ENCODE measurements around the gene LAMB4. TPM values are rescaled to one million over a fixed set of nuclear protein-coding genes. Genes with fewer than 3 reads are reported as not detected.

The LAMB4 gene
- total RNA-seq, 1 donor from 2014 or later: not detected

DNA sequence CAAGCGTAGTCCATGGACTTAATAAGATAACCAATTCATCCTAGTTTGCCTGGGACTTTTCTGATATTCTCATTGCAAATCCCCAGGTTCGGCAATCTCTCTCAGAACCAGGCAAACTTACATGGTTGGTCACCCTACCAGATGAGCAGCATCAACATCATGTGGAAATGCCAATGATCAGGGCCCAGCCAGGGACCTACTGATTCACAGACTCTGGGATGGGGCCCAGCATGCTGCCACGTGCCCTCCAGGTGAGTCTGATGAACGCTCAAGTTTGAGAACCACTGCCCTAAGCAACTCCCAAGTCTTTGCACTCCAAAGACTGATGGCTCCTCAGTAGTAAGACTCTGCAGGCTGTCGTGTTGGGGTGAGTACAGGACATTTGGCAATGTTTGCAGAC, 2.7 kb downstream of the LAMB4 start:
- ATAC-seq: no peak
- no peaks in the 10 kb centered on the region for H3K36me3 ChIP-seq
- intact Hi-C loops (cut with DNase I): no loop called here

DNA sequence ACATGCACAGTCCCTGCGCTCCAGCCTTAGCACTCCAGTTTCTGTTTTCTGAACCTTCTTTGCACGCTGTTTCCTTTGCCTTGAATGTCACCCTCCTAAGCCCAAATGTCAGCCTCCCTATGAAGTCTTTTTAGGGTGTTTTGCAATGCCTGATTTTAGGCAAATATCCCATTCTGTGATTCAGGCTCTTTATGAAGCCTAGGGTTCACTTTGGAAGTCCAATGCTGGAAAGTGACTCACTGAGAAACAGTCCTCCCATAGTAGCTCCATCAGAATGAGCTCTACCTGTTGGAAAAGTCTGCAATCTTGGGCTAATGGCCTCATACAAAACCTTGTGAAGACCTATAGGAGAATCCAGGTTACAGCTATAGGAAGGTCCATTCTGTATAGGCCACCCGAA, 5.3 kb downstream of the LAMB4 start:
- Histone ChIP-seq H3K27me3 (no peaks in the 10 kb centered on the region), H3K27ac (no peak overlapping the region), H3K4me1 (peaks cover 4% of the 10 kb centered on the region), H3K9me3 (no peaks in the 10 kb centered on the region), H3K4me3 (no peak overlapping the region), H3K36me3 (no peaks in the 10 kb centered on the region)
- ATAC-seq (no peak), DNase-seq (no peak)
- TF ChIP-seq, protein P1, sequence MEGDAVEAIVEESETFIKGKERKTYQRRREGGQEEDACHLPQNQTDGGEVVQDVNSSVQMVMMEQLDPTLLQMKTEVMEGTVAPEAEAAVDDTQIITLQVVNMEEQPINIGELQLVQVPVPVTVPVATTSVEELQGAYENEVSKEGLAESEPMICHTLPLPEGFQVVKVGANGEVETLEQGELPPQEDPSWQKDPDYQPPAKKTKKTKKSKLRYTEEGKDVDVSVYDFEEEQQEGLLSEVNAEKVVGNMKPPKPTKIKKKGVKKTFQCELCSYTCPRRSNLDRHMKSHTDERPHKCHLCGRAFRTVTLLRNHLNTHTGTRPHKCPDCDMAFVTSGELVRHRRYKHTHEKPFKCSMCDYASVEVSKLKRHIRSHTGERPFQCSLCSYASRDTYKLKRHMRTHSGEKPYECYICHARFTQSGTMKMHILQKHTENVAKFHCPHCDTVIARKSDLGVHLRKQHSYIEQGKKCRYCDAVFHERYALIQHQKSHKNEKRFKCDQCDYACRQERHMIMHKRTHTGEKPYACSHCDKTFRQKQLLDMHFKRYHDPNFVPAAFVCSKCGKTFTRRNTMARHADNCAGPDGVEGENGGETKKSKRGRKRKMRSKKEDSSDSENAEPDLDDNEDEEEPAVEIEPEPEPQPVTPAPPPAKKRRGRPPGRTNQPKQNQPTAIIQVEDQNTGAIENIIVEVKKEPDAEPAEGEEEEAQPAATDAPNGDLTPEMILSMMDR (IDR thresholded peaks at IDR 0.05): no peak
- intact Hi-C loops (cut with DNase I): no loop called here

More for the DNA sequence above, 2.7 kb downstream of the LAMB4 start:
- TF ChIP-seq, protein P1 (IDR thresholded peaks at IDR 0.05): no peak
- Histone ChIP-seq H3K4me3 (no peak overlapping the region), H3K9me3 (no peaks in the 10 kb centered on the region), H3K4me1 (peaks cover 4% of the 10 kb centered on the region), H3K27me3 (no peaks in the 10 kb centered on the region), H3K27ac (no peak overlapping the region)
- no peak for DNase-seq

DNA sequence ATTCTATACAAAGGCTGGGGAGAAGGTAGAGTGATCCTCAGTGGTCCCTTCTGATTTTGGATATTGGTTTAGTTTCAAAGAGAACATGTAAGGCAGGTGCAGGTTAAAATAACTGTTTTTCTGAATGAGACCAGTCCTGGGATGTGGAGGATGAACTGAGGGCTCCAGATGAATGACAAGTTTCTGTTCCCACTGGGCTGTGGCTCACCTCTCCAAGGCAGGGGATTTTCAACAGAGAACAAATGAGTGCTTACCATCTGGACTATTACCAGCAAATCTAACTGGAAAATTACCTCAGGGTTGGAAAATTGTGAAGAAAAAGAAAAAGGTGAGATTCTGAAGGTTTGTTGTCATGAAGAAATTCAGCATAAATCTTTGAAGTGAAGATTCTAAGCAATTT, 8.0 kb downstream of the LAMB4 start:
- intact Hi-C loops (cut with DNase I): no loop called here
- ATAC-seq (no peak), DNase-seq (no peak)

DNA sequence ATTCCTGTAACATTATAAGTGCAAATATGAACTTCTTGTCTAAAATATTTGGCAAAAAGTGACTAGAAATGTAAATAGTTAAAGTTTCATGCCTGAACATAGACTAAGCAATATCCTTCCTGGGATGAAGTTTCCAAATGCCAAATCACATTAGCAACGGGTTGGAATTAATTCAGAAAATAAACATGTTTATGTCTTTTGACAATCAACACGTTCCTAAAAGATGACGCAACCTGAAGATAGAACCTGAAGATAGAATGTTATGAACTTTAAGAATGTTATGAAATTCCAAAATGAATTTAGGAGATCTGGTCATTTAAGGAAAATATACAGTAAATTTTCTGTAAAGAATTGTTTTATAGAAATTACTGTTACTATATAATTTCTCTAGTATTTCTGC, 9.2 kb downstream of the LAMB4 start:
- DNase-seq (no peak), ATAC-seq (no peak)
- intact Hi-C loops (cut with DNase I): no loop called here
- no peak overlapping the region for H3K27ac ChIP-seq
- no peak overlapping the region for H3K4me3 ChIP-seq
- H3K36me3 ChIP-seq: no peaks in the 10 kb centered on the region
- TF ChIP-seq, protein P1 (IDR thresholded peaks at IDR 0.05): no peak
- peaks cover 4% of the 10 kb centered on the region for H3K4me1 ChIP-seq
- H3K27me3 ChIP-seq: no peaks in the 10 kb centered on the region
- no peaks in the 10 kb centered on the region for H3K9me3 ChIP-seq

More for the DNA sequence above, 8.0 kb downstream of the LAMB4 start:
- Histone ChIP-seq H3K27ac (no peak overlapping the region), H3K4me1 (peaks cover 4% of the 10 kb centered on the region), H3K36me3 (no peaks in the 10 kb centered on the region), H3K27me3 (no peaks in the 10 kb centered on the region), H3K9me3 (no peaks in the 10 kb centered on the region), H3K4me3 (no peak overlapping the region)
- TF ChIP-seq, protein P1 (IDR thresholded peaks at IDR 0.05): no peak

DNA sequence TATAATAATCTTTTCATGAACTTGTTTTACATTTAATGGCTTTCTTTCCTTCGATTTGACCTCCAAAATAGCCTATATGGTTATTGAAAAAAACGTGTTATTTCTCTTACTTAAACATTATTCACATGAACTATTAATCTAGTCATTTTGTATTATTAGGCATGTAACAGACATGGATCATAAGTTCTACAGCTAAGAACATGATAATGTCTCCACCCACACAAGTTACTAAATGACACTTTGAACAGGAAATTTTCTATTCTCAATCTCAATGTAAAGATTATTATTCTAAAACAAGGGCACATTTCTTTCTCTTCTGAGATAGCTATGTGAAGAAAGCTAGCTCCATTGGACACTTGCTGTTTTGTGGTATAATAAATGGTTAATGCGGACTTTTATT, 10.0 kb downstream of the LAMB4 start:
- peaks cover 4% of the 10 kb centered on the region for H3K4me1 ChIP-seq
- intact Hi-C loops (cut with DNase I): no loop called here
- H3K27ac ChIP-seq: no peak overlapping the region
- no peak for ATAC-seq
- H3K27me3 ChIP-seq: no peaks in the 10 kb centered on the region
- TF ChIP-seq, protein P1 (IDR thresholded peaks at IDR 0.05): no peak
- no peak overlapping the region for H3K4me3 ChIP-seq
- H3K9me3 ChIP-seq: no peaks in the 10 kb centered on the region
- no peaks in the 10 kb centered on the region for H3K36me3 ChIP-seq
- DNase-seq: no peak

DNA sequence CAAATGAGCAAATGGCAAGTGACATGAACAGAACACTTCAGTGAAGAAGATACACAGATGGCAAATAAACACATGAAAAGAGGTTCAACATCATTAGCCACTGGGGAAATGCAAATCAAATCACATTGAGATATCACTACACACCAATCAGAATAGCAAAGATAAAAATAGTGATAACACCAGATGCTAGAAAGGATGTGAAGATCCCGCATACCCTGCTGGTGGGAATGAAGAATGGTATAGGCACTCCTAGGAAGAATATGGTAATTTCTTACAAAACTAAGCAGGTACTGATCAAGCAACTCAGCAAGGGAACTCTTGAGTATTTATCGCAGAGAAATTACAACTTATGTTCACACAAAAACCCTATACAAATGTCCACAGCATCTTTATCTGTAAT, 11.2 kb downstream of the LAMB4 start:
- H3K9me3 ChIP-seq: no peaks in the 10 kb centered on the region
- no peak overlapping the region for H3K27ac ChIP-seq
- no peaks in the 10 kb centered on the region for H3K27me3 ChIP-seq
- ATAC-seq (no peak), DNase-seq (no peak)
- no peaks in the 10 kb centered on the region for H3K36me3 ChIP-seq
- H3K4me3 ChIP-seq: no peak overlapping the region
- TF ChIP-seq, protein P1 (IDR thresholded peaks at IDR 0.05): no peak
- intact Hi-C loops (cut with DNase I): no loop called here
- no peaks in the 10 kb centered on the region for H3K4me1 ChIP-seq
